HG02678 (cell line): Measurements from ENCODE around the gene ANKLE2.

Source experiments
- ATAC-seq: cut with Tn5 transposase; IDR thresholded peaks from one replicate; pipeline ENCODE4 v1.9.1; 2021; ENCODE audit warnings: mild to moderate bottlenecking, moderate library complexity; ENCODE audit not compliant: unreplicated experiment

Gene ANKLE2

GRCh38 chr12:132747896-132748295, 13.7 kb downstream of the ANKLE2 start:
- no peak for ATAC-seq

- ATAC-seq: no peak
These were observed 14.2 kb downstream of the ANKLE2 start for GRCh38 chr12:132747395-132747794.

- no peak for ATAC-seq
These were observed 15.0 kb downstream of the ANKLE2 start for GRCh38 chr12:132746613-132747012.

DNA sequence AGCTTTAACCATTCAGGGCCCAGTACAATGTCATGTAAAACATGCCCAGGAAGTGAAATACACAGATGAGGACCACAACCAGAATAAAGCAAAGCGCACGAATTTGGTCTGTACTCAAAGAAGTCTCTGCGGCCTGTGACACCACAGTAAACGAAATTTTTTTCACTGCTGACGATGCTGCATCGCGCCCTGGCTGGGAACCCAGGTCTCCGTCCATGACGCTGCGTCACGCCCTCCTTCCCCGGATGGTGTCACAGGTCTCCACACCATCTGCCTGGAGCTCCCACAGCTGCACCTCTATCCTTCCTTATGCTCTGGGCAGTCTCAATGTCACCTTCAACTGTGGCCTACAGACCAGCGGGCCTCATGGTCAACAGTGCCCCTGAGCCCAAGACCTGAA, 17.8 kb downstream of the ANKLE2 start:
- ATAC-seq: no peak

- ATAC-seq: no peak
These were observed 20.0 kb downstream of the ANKLE2 start for GRCh38 chr12:132741620-132742019.

DNA sequence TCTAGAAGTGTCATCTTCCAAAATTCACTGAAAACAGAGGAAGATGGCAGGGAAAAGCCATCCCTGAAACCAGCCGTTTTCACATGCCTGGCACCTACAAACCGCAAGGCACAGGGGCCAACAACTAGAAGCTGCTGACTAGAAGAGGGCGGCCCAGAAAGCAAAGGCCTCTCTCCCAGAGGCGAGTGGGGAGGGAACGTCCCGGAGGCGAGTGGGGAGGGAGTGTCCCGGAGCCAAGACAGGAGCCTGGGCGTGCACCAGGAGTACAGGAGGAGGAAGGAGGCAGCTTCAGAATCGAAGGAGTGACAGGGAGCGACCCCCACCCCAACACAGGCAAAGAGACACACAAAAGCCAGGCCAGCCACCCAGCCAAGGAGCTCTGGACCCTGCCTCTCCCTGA, 21.0 kb downstream of the ANKLE2 start:
- ATAC-seq: no peak

GRCh38 chr12:132740313-132740646, 21.4 kb downstream of the ANKLE2 start:
- ATAC-seq: no peak

DNA sequence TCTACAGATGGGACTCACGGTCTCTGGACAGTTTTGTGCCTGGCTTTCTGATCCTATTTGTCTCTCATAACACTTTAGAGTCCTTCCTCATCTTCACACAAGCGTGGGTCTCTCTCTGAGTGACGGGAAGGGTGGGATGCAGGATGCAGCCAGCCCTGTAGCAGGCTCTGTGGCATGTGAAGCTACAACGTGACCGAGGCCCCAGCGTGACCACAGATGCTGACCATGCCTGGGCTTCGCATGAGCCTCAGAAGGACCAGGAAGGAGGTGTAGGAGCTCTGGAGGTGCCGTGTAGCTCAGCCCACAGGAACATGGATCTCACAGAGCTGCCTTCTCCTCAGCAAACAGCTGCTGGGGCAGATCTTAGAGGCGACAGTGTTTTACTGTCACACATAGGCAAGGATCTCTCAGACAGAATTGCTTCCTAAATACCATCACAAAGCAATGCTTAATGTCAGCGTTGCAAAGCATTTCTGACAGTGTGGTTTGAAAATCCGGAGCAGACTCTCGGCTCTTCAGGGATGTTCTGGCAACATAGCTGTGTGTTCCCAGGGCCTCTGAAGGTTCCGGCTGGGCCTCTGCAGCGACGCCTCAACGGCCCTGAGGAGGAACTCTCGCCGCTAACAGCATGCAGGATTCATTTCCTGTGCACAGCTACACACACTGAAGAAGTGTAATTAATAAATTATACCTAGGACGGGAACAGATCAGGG, 21.9 kb downstream of the ANKLE2 start:
- ATAC-seq: no peak

GRCh38 chr12:132736913-132737312, 24.7 kb downstream of the ANKLE2 start:
- no peak for ATAC-seq

DNA sequence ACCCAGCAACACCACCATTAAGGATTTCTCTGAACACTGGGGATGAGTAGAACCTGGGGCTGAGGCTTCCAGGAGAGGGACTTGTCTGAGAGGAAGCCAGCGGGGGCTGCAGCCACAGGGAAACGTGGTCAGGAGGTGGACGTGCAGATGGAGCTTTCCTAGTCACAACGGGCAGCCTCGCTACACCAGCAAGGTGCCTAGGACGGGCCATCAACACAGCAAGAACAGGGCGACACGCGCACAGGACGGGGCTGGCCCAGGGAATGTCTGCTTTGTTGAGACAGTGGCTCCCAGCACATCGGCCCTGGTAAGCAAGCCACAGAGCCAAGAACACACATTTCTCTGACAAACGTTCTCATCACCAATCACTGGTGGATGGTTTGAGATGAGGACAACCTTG, 25.3 kb downstream of the ANKLE2 start:
- ATAC-seq: no peak

DNA sequence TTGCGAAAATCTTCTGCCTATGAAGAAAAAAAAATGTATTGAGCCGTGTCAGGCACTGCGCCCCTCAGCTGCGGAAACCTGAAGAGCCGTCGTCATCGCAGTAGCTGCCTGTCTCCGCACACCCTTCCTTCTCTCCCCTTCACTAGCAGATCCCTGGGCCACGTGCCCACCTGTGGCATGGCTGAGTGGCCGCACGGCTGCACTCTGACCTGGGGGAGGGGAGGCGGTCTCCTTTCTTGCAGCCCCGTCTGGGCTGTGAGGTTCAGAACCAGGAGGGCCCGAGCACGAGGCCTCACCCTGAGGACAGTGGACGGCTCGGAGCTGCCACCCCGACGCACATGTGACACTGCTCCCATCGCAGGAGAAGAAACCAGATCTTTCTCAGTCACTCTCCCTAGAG, 26.1 kb downstream of the ANKLE2 start:
- ATAC-seq: no peak

DNA sequence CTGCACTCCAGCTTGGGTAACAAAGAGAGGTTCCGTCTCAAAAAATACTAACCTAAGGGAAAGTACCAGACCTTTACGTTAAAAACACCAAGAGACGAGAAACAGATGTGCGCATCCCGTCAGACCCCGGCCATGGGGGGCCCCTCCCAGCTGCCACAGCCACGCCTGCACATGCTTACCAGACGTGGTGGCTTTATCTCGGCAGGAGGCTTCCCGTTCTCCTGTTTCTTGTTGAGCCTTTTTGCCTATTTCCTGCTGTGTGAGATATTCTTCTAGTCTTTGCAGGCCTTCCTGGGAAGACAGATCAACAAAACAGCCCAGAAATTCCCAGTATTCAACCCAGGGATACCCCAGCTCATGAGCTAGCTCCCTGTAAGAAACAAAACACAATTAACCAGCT, 27.4 kb downstream of the ANKLE2 start:
- no peak for ATAC-seq

DNA sequence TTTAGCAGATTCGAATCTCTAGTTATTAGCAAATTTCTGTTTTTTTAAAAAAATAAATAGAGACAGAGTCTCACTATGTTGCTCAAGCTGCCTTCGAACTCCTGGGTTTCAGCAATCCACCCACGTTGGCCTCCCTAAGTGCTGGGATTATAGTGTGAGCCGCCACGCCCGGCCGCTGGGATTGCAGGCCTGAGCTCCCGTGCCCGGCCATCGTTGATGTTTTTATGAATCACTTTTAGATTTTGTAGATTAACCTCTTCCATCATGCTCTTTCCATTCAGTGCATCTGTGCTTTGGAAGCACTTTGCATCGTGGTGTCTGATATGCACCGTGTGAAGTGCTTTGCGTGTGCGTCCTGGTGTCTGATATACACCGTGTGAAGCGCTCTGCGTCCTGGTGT, 30.1 kb downstream of the ANKLE2 start:
- no peak for ATAC-seq

DNA sequence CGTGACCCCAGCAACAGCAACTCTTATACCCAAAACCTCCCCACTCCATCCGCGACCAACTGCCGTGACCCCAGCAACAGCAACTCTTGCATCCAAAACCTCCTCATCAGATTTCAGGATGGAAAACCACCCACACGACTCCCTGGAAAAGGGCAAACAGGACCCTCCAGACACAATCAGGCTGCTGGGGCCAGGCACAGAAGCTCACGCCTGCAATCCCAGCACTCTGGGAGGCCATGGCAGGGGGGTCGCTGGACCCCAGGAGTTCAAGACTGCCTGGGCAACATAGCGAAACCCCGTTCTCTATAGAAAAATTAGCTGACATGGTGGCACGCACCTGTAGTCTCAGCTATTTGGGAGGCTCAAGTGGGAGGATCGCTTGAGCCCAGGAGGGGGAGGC, 31.3 kb downstream of the ANKLE2 start:
- no peak for ATAC-seq

DNA sequence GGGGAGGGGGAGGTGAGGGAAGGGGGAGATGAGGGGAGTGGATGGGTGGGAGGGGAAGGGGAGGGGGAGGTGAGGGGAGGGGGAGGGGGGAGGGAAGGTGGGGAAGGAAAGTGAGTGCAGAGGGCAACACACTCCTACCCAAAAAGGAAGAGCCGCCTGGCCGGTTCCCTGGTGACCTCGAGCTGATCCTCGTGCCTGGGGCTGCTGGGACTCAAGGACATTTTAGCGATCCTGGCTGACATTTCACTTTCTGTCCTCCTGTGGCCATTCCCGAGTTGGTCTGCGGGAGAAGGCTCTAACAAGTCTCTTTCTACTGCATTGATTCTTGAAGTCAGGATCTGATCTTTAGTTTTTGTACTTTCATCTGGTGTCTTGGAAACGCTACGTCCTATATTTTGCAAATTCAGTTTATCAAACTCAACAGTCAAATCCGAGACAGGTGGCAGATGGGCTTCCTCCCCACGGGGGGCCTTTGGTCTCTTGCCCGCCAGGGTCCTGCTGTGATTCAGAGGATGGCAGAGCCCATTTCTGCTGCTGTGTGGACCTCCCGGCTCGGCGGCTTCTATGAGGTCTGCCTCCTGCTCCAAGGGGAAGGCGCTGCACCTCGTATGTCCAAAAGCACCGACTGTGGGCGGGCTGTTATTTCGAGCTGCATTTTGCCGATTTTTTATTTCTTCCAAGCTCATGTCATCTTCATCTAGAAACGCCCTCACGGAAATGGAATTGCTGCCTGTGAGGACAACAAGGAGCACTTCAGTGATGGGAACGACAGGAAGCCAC, 31.9 kb downstream of the ANKLE2 start:
- no peak for ATAC-seq

GRCh38 chr12:132728502-132728901, 33.1 kb downstream of the ANKLE2 start:
- ATAC-seq: no peak

DNA sequence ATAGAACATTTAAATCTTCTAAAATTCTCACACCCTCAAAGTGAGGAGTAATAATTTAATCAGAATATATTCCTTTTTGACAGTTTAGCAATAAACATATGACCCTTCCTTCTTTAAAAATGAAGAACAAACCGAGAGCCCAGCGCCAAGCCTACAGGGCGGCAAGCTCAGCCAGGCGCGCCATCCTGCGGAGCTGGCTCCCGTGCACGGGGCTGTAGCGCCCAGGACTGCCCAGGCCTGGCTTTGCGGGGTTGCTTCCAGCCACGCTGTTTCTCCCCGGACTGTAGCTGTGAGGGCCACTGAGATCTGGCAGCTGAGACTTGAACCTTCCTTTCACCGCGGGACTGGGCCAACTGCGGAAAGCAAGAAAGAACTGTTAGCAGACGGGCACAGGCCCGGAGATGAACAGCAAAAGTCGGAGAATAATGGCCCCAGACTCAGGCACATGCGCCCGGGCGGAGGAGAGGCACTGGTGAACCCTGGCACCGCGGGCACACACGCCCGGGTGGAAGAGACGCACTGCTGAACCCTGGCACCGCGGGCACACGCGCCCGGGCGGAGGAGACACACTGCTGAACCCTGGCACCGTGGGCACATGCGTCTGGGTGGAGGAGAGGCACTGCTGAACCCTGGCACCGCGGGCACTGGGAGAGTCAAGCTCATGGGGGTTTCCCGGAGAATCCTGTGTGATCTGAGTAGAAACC, 34.4 kb downstream of the ANKLE2 start:
- ATAC-seq: no peak

- ATAC-seq: no peak
These were observed 35.2 kb downstream of the ANKLE2 start for GRCh38 chr12:132726386-132726785.

GRCh38 chr12:132724506-132725241, 37.0 kb downstream of the ANKLE2 start:
- ATAC-seq: no peak

DNA sequence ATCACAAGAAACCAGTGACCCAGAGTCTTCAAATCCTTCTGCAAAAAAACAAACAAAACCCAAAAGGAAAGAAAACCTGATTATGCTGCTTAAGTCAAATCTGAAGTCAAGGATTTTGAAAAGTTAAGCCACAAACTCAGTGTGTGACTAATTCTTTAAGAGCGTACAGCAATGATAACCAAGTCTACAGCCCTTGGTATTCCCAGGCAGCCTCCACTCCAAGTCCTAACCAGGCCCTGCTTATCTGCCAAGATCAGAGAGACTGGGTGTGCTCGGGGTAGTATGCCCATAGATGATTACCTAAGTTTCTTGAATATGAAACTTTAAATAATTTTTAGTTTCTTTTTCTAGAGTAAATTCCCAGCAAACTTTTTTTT, 37.9 kb downstream of the ANKLE2 start:
- ATAC-seq: no peak

- ATAC-seq: no peak
These were observed 38.4 kb downstream of the ANKLE2 start for GRCh38 chr12:132723015-132723763.
